ENCODE results near the gene PSMD5.
"Not testable (repeated sequence)": the region's sequence is repeated elsewhere in the genome, so short reads cannot be mapped to it uniquely, and the experiment has no call there.

The PSMD5 gene

GRCh38 chr9:120832807-120833206, 9.9 kb downstream of the PSMD5 start:
- H3K9me3 Mint-ChIP-seq, result no peaks in the 10 kb centered on the region
- H3K36me3 Mint-ChIP-seq (ENCODE audit: low read depth), result peaks cover 50% of the 10 kb centered on the region
- H3K4me3 Mint-ChIP-seq, result no peak overlapping the region
- H3K4me1 Mint-ChIP-seq (ENCODE audit: low read depth), result peaks cover 13% of the 10 kb centered on the region
- no peak overlapping the region for H3K27ac Mint-ChIP-seq
- H3K27me3 Mint-ChIP-seq (ENCODE audit: low read depth), result no peaks in the 10 kb centered on the region
- no peak for DNase-seq (ENCODE audit: low spot score)

GRCh38 chr9:120830865-120831264, 11.9 kb downstream of the PSMD5 start:
- H3K4me1 Mint-ChIP-seq (ENCODE audit: low read depth), result peaks cover 6% of the 10 kb centered on the region
- no peak overlapping the region for H3K27ac Mint-ChIP-seq
- no peaks in the 10 kb centered on the region for H3K27me3 Mint-ChIP-seq (ENCODE audit: low read depth)
- DNase-seq (ENCODE audit: low spot score), result no peak
- no peaks in the 10 kb centered on the region for H3K9me3 Mint-ChIP-seq
- no peak overlapping the region for H3K4me3 Mint-ChIP-seq
- peaks cover 56% of the 10 kb centered on the region for H3K36me3 Mint-ChIP-seq (ENCODE audit: low read depth)

GRCh38 chr9:120830151-120830550, 12.6 kb downstream of the PSMD5 start:
- Mint-ChIP-seq H3K4me1 (ENCODE audit: low read depth) (peaks cover 6% of the 10 kb centered on the region), H3K27ac (no peak overlapping the region), H3K9me3 (no peaks in the 10 kb centered on the region)

GRCh38 chr9:120829650-120830049, 13.1 kb downstream of the PSMD5 start:
- Mint-ChIP-seq H3K27me3 (ENCODE audit: low read depth) (no peaks in the 10 kb centered on the region), H3K4me3 (no peak overlapping the region), H3K4me1 (ENCODE audit: low read depth) (peaks cover 7% of the 10 kb centered on the region), H3K9me3 (no peaks in the 10 kb centered on the region), H3K27ac (no peak overlapping the region), H3K36me3 (ENCODE audit: low read depth) (peaks cover 61% of the 10 kb centered on the region)
- no peak for DNase-seq (ENCODE audit: low spot score)

More at GRCh38 chr9:120830151-120830550, 12.6 kb downstream of the PSMD5 start:
- H3K36me3 Mint-ChIP-seq (ENCODE audit: low read depth), result peaks cover 58% of the 10 kb centered on the region
- H3K4me3 Mint-ChIP-seq, result no peak overlapping the region
- DNase-seq (ENCODE audit: low spot score), result no peak
- no peaks in the 10 kb centered on the region for H3K27me3 Mint-ChIP-seq (ENCODE audit: low read depth)

- Mint-ChIP-seq H3K4me1 (ENCODE audit: low read depth) (peaks cover 1% of the 10 kb centered on the region), H3K4me3 (no peak overlapping the region), H3K9me3 (no peaks in the 10 kb centered on the region), H3K27ac (no peak overlapping the region), H3K27me3 (ENCODE audit: low read depth) (no peaks in the 10 kb centered on the region), H3K36me3 (ENCODE audit: low read depth) (peaks cover 68% of the 10 kb centered on the region)
- no peak for DNase-seq (ENCODE audit: low spot score)
Observed at GRCh38 chr9:120820095-120820494, 22.6 kb downstream of the PSMD5 start.

GRCh38 chr9:120818595-120818994, 24.1 kb downstream of the PSMD5 start:
- Mint-ChIP-seq H3K9me3 (no peaks in the 10 kb centered on the region), H3K27ac (no peak overlapping the region), H3K36me3 (ENCODE audit: low read depth) (peaks cover 59% of the 10 kb centered on the region), H3K27me3 (ENCODE audit: low read depth) (no peaks in the 10 kb centered on the region), H3K4me1 (ENCODE audit: low read depth) (peaks cover 1% of the 10 kb centered on the region), H3K4me3 (no peak overlapping the region)
- no peak for DNase-seq (ENCODE audit: low spot score)

- H3K4me1 Mint-ChIP-seq (ENCODE audit: low read depth), result peaks cover 1% of the 10 kb centered on the region
Observed at GRCh38 chr9:120815075-120815474, 27.6 kb downstream of the PSMD5 start.

GRCh38 chr9:120808931-120809330, 33.8 kb downstream of the PSMD5 start:
- Mint-ChIP-seq H3K27me3 (ENCODE audit: low read depth) (no peaks in the 10 kb centered on the region), H3K4me3 (no peak overlapping the region), H3K9me3 (peaks cover 50% of the 10 kb centered on the region), H3K36me3 (ENCODE audit: low read depth) (peaks cover 18% of the 10 kb centered on the region), H3K4me1 (ENCODE audit: low read depth) (no peaks in the 10 kb centered on the region), H3K27ac (no peak overlapping the region)
- no peak for DNase-seq (ENCODE audit: low spot score)

More at GRCh38 chr9:120815075-120815474, 27.6 kb downstream of the PSMD5 start:
- no peaks in the 10 kb centered on the region for H3K27me3 Mint-ChIP-seq (ENCODE audit: low read depth)
- no peak overlapping the region for H3K4me3 Mint-ChIP-seq
- DNase-seq (ENCODE audit: low spot score), result no peak
- H3K27ac Mint-ChIP-seq, result no peak overlapping the region
- H3K9me3 Mint-ChIP-seq, result peaks cover under 1% of the 10 kb centered on the region
- peaks cover 38% of the 10 kb centered on the region for H3K36me3 Mint-ChIP-seq (ENCODE audit: low read depth)

- H3K9me3 Mint-ChIP-seq, result peaks cover 50% of the 10 kb centered on the region
- no peaks in the 10 kb centered on the region for H3K4me1 Mint-ChIP-seq (ENCODE audit: low read depth)
- H3K27ac Mint-ChIP-seq, result no peak overlapping the region
- H3K27me3 Mint-ChIP-seq (ENCODE audit: low read depth), result no peaks in the 10 kb centered on the region
- peaks cover 18% of the 10 kb centered on the region for H3K36me3 Mint-ChIP-seq (ENCODE audit: low read depth)
- H3K4me3 Mint-ChIP-seq, result no peak overlapping the region
- no peak for DNase-seq (ENCODE audit: low spot score)
Observed at GRCh38 chr9:120807607-120808379, 34.9 kb downstream of the PSMD5 start.

GRCh38 chr9:120804784-120805363, 37.8 kb downstream of the PSMD5 start:
- DNase-seq (ENCODE audit: low spot score); H3K27ac Mint-ChIP-seq: not testable (repeated sequence)
- H3K9me3 Mint-ChIP-seq, result peaks cover 47% of the 10 kb centered on the region

GRCh38 chr9:120801441-120801840, 41.3 kb downstream of the PSMD5 start:
- H3K36me3 Mint-ChIP-seq (ENCODE audit: low read depth), result peaks cover 4% of the 10 kb centered on the region
- H3K9me3 Mint-ChIP-seq, result peaks cover 18% of the 10 kb centered on the region
- no peak overlapping the region for H3K27ac Mint-ChIP-seq
- no peaks in the 10 kb centered on the region for H3K27me3 Mint-ChIP-seq (ENCODE audit: low read depth)
- no peaks in the 10 kb centered on the region for H3K4me1 Mint-ChIP-seq (ENCODE audit: low read depth)
- no peak overlapping the region for H3K4me3 Mint-ChIP-seq
- DNase-seq (ENCODE audit: low spot score), result no peak

More at GRCh38 chr9:120804784-120805363, 37.8 kb downstream of the PSMD5 start:
- H3K4me3 Mint-ChIP-seq; H3K27me3 Mint-ChIP-seq (ENCODE audit: low read depth); H3K4me1 Mint-ChIP-seq (ENCODE audit: low read depth): not testable (repeated sequence)
- H3K36me3 Mint-ChIP-seq (ENCODE audit: low read depth), result peaks cover 17% of the 10 kb centered on the region

- H3K27me3 Mint-ChIP-seq (ENCODE audit: low read depth), result no peaks in the 10 kb centered on the region
- peak within 1 kb of the TSS; percentile 94 for H3K27ac Mint-ChIP-seq
- peak within 1 kb of the TSS; percentile 98 for H3K4me3 Mint-ChIP-seq
- peaks cover 44% of the 10 kb centered on the region for H3K4me1 Mint-ChIP-seq (ENCODE audit: low read depth)
- peak; percentile 94 for DNase-seq (ENCODE audit: low spot score)
- no peaks in the 10 kb centered on the region for H3K9me3 Mint-ChIP-seq
- peaks cover 25% of the 10 kb centered on the region for H3K36me3 Mint-ChIP-seq (ENCODE audit: low read depth)
Observed at GRCh38 chr9:120792898-120793765, 49.6 kb downstream of the PSMD5 start, which contains the start of gene FBXW2. Gene FBXW2, minus strand, starts transcription at chr9:120793416. Its CDS starts 5,158 bp downstream, at chr9:120788258.

GRCh38 chr9:120791161-120791560, 51.6 kb downstream of the PSMD5 start:
- H3K36me3 Mint-ChIP-seq (ENCODE audit: low read depth), result peaks cover 38% of the 10 kb centered on the region
- no peak for DNase-seq (ENCODE audit: low spot score)
- H3K27me3 Mint-ChIP-seq (ENCODE audit: low read depth), result no peaks in the 10 kb centered on the region
- H3K4me3 Mint-ChIP-seq, result peak overlapping the region; percentile 98
- H3K27ac Mint-ChIP-seq, result peak overlapping the region; percentile 63
- H3K4me1 Mint-ChIP-seq (ENCODE audit: low read depth), result peaks cover 46% of the 10 kb centered on the region
- no peaks in the 10 kb centered on the region for H3K9me3 Mint-ChIP-seq

GRCh38 chr9:120787933-120788332, 54.8 kb downstream of the PSMD5 start:
- peaks cover 40% of the 10 kb centered on the region for H3K4me1 Mint-ChIP-seq (ENCODE audit: low read depth)
- no peaks in the 10 kb centered on the region for H3K27me3 Mint-ChIP-seq (ENCODE audit: low read depth)
- H3K4me3 Mint-ChIP-seq, result no peak overlapping the region
- no peak overlapping the region for H3K27ac Mint-ChIP-seq
- no peak for DNase-seq (ENCODE audit: low spot score)
- H3K9me3 Mint-ChIP-seq, result no peaks in the 10 kb centered on the region
- peaks cover 57% of the 10 kb centered on the region for H3K36me3 Mint-ChIP-seq (ENCODE audit: low read depth)
